GM19455 (cell line): ENCODE measurements around the gene ATXN7L1.
"Not testable (repeated sequence)": the region's sequence is repeated elsewhere in the genome, so short reads cannot be mapped to it uniquely, and the experiment has no call there.

Source experiments
- ATAC-seq: cut with Tn5 transposase; IDR thresholded peaks from one replicate; pipeline ENCODE4 v1.9.1; 2021; ENCODE audit not compliant: unreplicated experiment

ATXN7L1 gene

GRCh38 chr7:105806592-105807447 lies 69.6 kb downstream of the ATXN7L1 start:
- ATAC-seq: peak; percentile 32

DNA sequence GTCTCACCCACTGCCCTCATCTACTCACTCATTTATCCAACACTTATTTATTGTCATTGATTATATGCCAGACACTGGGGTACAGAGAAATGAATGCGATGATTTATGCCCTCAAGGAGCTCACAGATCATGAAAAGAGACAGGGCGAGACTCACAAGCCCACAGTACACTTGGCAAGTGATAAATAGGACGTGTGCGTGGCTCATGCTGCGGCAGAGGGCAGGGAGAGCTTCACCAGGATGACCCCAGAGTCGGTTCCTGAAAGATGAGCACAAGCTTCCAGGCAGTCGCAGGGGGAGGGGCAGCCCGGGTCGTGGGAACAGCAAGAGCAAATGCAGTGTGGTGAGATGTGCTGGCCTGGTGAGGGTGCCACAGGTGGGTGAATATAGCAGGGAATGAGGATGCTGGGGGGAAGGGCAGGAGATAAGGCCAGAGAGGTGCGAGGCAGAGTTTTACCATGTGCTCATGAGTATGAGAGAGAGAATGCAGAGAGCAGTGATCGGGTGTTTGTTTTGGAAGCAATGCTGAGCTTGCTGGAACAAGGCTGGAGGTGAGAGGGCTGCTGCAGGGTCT lies 70.9 kb downstream of the ATXN7L1 start:
- no peak for ATAC-seq

DNA sequence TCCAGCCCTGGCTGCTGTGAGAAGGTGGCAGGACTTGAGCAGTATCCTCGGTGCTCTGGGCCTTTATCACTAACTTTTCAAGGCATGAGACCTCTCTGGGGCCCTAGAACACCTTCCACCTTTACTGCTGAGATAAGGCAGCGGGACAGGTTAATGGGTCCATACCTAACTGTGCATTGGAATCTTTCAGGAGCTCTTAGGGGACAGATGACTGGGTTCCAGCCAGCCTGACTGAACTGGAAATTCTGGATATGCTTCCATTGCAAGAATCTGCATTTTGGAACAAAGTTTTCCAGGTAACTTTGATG lies 73.0 kb downstream of the ATXN7L1 start:
- no peak for ATAC-seq

DNA sequence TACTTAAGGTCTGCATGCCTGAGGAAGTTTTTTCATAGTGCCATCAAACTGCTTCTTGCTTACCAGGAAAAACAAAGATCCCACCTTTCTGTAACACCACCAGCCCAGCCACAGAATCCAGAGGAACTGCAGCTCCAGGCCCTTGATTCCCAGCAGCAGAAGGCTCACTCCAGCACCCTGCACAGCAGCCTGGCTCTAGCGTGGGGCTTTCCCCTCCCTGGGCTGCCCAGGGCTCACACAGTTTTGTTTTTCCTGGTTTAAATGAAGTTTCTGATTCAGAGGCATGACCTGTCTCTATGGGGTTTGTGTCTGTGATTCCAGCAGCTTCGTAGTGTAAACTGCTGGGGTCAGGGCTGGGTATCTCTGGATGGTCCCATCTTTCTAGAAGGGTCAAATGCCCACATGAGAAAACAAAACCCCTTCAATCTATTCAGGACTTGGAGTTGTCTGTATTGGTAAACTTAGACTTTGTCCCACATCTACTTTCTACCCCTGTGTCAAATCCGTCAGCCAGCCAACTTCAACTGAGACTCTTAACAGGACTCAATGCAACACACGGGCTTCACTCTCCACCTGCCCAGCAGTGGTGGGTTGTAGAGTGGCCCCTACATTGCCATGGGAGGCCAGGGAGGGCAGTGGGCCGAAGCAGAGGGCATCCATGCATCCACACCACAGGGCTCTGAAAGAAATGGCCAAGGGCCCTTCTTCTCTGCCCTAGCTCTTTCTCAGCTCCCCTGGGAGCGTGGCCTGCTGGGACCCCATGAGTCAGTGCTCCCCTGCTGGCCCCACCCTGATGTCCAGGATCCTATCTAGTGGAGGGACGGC lies 73.6 kb downstream of the ATXN7L1 start:
- no peak for ATAC-seq

DNA sequence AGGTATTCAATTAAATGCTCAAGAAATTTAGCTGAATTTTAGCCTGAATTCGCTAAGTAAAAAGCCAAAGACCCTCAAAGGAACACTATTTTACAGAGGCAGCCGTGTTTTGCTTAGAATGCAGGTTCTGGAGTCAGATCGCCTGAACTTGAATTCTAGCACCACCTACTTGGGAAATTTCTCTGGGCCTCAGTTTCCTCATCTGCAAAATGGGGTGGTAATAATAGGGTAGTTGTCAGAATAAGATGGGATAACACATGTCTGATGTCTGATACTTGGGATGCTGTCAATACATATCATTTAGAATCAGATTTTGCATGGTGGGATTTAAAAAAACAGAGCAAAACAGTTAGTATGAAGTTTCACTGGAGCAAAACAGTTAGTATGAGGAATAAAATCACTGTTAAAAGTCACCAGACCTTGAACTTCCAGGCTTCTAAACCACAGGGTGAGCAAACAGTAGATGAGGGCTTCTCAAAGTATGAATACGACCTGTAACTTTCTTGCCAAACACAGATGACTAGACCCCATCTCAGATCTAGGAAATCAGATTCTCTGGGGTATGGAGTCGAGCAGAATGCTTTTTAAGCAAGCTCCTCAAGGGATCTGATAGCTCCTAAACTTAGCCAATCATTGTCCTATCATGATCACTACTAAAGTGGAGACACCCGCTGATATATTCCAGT lies 75.4 kb downstream of the ATXN7L1 start:
- no peak for ATAC-seq

DNA sequence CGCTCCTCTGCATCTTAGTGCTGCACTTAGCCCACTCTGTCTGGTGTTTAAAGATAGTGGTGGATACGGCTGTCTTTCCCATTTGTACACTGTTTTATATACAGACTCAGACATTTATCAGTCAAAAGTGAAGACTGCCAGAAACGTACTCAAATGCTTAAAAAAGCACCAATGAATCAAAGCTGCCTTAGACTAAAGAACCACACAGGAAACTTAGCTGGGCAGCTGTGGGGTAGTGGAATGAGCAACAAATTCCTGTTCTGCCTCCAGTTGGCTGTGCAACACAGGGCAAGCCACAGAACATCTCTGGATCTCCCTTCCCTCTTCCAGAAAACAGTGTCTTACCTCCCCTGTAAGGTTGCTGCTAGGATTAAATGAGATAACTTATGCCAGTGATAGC lies 76.0 kb downstream of the ATXN7L1 start:
- ATAC-seq: no peak

GRCh38 chr7:105799677-105800076 lies 76.7 kb downstream of the ATXN7L1 start:
- no peak for ATAC-seq

DNA sequence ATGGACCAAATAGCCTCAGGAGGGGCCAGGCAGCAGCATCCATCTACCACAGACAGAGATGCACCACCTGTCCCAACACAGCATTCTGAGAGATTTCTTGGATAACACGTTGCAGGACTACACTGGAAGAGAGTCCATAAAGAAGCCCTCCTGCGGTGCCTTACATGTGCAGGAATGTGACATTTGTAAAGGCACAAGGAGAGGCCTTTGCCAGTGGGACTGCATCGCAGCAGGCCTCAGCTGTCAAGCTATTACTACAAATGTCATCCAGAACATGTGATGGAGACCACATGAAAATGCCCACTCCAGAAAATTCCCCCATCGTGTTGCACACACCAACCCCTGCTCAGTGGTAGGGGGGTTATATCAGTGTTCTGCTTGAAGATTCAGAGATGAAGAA lies 77.4 kb downstream of the ATXN7L1 start:
- no peak for ATAC-seq

- ATAC-seq: no peak
Observed at GRCh38 chr7:105797652-105798051, 78.7 kb downstream of the ATXN7L1 start.

- ATAC-seq: no peak
Observed at GRCh38 chr7:105796365-105796764, 80.0 kb downstream of the ATXN7L1 start.

- ATAC-seq: no peak
Observed at GRCh38 chr7:105794741-105795729, 81.4 kb downstream of the ATXN7L1 start.

DNA sequence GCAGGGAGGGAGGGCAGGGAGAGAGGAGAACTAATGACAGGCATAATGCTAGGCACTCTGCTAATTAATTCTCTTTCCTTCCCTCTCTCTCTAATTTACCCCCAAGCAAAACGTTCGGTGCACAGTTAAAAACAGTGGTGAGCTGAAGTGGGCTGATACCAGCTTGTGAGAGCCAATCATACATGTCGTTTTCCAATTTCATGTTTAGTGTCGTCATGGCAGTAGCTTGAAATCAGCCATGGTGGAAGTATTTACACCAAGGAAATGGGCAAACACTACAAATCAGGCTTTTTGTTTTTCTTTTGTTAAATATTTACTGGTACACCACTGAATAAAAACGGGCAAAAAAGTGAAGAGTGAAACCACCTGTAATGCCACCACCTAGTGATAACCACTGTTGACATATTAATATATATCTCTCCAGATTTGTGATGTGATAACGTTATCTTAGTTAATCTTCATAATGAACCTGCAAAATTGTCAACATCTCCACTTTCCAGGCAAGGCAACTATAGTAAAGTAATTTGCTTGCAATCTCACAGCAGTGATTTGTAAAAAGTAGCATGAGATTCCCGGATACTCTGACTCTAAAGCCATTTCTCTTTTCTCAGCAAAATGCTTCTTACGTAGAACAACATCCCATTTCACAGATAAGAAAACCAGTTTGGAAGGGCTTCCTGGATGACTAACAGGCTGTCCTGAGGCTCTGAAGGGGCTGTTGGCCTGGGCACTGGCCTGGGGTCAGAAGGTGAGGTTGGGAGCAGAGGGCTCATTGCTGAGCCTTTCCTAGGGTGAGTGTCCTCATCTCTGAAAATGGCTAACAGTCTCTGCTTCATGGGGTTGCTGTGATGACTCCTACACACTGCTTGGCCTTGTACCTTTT lies 83.7 kb downstream of the ATXN7L1 start:
- ATAC-seq: no peak

- no peak for ATAC-seq
Observed at GRCh38 chr7:105791926-105792325, 84.5 kb downstream of the ATXN7L1 start.

DNA sequence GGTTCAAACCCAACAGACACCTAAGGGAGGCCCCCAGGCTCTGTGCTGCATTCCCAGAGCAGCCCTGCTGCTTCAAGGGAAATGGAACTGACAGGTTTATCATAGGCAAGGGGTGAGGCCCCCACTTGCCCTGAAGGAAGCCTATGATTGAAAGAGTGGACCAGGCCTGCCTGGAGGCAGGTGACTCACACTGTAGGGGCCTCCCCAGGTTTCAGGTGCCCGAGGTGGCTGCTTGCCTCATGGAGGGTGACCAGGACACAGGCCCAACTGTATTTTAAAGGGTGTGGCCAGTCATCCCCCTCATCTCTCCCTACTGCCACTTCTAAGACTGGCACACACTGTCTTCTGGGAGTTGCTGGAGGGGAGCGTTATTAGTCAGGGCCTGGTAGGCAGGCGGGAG lies 85.4 kb downstream of the ATXN7L1 start:
- no peak for ATAC-seq

- not testable (repeated sequence) for ATAC-seq
Observed at GRCh38 chr7:105790452-105790851, 85.9 kb downstream of the ATXN7L1 start.

DNA sequence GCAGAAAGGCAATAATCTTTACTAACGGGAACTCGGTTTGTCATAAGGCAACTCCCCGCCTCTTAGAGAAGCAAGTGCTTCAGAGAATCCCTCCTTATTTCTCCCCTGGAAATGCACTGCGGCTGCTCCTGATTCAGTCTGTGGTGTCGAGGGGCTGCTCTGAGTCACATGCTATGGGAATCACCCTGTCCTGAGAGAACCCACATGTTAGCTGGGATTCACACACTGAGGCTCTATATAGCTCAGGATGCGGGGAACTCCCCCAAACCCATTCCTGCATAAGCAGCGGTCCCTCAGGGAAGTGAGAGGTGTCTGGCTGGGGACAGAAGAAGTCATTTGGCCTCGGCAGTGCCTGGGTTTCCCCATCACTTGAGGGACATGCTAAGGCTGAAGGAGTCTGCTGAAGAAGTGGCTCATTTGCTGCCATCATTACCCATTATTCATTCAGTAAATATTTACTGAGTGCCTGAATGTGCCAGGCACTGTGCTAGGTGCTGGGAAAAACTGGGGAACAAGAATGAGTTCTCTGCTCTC lies 87.5 kb downstream of the ATXN7L1 start:
- ATAC-seq: no peak

DNA sequence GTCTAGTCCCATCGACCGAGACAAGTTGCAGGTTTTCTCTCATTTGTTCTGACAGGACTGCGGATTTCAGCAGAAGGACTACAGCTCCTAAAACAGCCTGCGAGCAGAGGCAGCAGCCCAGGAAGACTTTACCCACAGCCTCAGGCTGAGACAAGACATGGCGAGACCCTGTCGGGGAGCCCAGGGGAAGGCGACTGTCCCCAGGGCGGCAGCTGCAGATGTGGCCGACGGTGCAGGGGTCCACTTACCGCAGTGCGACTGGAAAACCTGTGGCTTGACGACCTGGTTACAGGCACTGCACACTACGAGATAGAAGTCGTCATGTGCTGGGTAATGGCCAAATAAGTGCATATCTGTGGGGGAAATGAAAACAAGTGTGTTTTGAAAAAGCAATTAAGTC lies 88.0 kb downstream of the ATXN7L1 start:
- ATAC-seq: no peak

DNA sequence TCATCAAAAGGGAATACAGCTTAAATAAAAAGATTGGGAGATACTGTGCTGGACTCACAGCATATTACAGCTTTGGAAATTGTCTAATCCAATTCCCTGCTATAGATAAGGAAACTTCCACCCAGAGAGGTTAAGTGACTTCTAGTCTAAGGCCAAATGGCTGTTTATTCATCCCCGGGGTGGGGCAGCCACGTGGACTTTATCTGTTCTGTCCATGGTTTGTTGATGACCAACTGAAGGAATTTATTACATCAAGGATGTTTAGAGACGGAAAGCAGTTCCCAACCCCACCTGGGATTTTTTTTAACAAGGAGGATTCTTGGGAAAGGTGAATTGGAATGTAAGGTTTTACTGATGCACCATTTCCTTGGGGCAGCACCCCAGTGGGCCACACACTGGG lies 88.6 kb downstream of the ATXN7L1 start:
- ATAC-seq: no peak
